NCI-H2171 (cell line): ENCODE measurements around the gene SLC29A3.
"Not testable (repeated sequence)": the region's sequence is repeated elsewhere in the genome, so short reads cannot be mapped to it uniquely, and the experiment has no call there.

Experiments used
- DNase-seq: peaks from one replicate; lab custom pipeline; 2025; lab: John Stamatoyannopoulos, UW

SLC29A3 gene

DNA sequence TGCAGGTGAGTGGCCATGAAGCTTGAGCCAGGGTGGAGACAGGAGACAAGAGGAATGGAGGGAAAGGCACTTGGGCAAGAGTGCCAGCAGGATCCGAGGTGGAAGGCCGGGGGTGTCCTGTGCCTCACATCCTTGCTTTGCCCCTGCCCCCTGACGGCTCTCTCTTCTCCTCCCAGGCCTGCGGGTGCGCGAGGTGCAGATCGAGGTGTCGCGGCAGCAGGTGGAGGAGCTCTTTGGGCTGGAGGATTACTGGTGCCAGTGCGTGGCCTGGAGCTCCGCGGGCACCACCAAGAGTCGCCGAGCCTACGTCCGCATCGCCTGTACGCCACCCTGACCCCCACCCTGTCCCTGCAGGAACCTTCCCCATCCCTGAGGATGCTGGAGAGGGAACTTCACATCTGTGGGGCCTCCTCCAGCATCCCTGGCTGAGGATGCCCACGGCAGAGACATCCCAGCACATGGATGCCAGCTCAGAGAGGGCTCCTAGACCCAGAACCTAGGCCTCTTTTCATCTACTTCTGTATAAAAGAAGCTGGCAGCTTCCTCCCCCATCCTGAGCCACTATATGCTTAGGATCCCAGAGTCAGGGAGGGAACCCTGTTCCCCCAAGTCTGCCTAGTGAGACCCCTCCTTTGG, 34.4 kb upstream of the SLC29A3 start:
- no peak for DNase-seq

DNA sequence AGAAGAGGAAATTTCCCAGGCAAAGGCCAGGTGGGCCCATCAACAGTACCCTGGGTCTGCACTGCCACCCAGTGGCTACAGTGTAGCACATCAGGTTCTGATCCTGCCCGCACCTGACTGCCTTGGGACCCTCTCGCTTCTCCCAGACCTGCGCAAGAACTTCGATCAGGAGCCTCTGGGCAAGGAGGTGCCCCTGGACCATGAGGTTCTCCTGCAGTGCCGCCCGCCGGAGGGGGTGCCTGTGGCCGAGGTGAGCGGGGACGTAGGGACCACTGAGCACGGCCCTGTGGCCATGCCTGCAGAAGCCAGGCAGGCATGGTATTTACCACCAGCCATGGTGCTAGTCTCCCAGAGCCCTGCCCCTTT, 33.9 kb upstream of the SLC29A3 start:
- peak; percentile 24 for DNase-seq

DNA sequence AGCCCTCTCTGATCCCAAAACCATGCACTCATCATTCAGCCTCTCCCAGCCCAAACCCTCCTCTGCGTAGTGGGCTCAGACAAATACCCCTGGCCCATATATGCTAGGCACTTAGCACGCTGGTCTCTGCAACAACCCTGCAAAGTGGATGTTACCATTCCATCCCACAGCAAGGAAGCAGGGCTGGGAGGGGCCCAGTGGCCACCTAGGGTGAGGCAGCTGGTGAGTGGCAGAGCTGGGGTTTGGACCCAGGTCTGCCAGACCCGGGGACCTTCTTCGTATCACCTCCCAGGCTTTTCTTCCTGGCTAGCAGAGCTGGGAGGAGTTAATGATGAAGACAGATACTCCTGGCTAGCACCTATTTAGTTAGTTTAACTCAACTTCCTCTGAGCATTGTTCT, 33.1 kb upstream of the SLC29A3 start:
- no peak for DNase-seq

GRCh38 chr10:71286521-71287294, 32.4 kb upstream of the SLC29A3 start:
- DNase-seq, result no peak

DNA sequence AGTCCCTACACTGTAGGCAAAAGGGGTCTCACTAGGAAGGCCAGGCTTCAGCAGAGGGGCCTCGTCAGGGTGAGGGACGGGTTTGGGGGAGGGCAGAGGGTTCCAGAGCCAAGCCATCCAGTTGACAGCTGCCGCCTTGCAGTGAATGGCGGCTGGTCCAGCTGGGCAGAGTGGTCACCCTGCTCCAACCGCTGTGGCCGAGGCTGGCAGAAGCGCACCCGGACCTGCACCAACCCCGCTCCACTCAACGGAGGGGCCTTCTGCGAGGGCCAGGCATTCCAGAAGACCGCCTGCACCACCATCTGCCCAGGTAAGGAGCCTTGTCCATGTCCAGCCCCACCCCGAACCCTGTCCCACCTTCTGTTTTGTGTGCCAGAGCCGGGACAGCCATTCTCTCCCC, 31.6 kb upstream of the SLC29A3 start:
- no peak for DNase-seq

DNA sequence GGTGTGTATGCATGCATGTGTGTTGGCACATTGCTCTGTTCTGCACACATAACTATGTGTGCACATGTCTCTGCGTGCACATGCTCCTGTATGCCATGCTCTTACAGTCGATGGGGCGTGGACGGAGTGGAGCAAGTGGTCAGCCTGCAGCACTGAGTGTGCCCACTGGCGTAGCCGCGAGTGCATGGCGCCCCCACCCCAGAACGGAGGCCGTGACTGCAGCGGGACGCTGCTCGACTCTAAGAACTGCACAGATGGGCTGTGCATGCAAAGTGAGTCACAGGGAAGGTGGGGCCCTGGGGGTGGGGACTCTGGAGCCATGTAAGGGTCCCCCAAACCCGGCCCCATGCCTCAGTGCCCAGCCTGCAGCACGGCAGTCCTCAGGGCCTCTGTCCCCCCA, 30.6 kb upstream of the SLC29A3 start:
- no peak for DNase-seq

DNA sequence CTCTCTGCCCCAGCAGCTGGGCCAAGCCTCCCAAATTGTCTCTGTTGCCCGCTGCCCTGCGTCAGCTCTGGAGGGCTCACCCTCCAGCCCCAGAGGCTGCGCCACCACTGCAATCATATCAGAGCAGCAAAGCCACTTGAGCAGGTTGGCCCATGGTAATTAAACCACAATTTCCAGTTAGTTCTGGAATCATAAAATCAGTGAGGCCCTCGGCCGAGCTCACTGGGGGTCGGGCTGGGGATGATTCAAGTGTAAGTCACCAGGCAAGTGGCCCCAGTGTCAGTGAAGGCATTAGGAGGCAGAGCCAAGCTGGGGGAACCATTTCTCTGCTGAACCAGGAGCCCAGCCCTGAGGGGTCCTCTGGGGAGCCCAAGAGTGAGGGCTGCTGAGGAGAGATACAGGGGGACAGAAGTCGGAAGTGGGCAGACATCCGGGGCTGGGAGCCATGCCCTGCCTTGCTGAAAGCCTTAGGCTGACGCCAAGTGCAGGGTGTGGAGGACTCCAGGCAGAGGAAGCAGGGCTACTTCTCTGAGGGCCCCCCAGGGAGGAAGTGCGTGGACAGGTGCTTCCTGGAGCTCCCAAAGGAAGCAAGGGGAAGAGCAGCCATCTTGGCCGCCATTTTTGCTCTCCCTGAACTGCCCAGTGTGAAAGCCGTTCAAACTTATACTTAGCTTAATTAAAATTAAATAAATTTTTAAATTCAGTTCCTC, 29.5 kb upstream of the SLC29A3 start:
- no peak for DNase-seq

GRCh38 chr10:71290331-71290730, 28.7 kb upstream of the SLC29A3 start:
- DNase-seq, result no peak

DNA sequence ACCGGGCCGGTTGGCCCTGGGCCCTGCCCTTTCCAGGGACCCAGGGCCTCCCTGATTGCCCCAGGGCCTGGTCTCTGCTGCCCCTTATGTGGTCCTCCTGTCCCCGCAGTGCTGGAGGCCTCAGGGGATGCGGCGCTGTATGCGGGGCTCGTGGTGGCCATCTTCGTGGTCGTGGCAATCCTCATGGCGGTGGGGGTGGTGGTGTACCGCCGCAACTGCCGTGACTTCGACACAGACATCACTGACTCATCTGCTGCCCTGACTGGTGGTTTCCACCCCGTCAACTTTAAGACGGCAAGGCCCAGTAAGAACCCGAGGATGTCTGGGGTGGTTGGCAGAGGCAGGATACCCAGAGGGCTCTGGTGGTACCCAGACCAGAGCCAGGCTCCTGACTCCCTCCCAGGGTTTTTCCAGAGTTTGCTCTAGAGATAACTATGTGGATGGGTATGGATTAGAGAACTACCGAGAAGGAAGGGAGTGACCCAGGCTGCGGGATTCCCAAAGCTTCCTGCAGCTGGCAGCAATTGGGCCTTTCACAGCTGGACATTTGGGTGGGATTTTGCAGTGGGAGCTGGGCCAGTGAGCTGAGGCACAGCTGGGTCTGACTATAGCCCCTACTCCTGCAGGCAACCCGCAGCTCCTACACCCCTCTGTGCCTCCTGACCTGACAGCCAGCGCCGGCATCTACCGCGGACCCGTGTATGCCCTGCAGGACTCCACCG, 28.1 kb upstream of the SLC29A3 start:
- no peak for DNase-seq

DNA sequence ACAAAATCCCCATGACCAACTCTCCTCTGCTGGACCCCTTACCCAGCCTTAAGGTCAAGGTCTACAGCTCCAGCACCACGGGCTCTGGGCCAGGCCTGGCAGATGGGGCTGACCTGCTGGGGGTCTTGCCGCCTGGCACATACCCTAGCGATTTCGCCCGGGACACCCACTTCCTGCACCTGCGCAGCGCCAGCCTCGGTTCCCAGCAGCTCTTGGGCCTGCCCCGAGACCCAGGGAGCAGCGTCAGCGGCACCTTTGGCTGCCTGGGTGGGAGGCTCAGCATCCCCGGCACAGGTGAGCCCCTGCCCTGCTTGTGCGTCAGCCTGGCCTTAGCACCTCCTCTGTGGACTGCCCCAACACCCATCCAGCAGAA, 27.5 kb upstream of the SLC29A3 start:
- no peak for DNase-seq

DNA sequence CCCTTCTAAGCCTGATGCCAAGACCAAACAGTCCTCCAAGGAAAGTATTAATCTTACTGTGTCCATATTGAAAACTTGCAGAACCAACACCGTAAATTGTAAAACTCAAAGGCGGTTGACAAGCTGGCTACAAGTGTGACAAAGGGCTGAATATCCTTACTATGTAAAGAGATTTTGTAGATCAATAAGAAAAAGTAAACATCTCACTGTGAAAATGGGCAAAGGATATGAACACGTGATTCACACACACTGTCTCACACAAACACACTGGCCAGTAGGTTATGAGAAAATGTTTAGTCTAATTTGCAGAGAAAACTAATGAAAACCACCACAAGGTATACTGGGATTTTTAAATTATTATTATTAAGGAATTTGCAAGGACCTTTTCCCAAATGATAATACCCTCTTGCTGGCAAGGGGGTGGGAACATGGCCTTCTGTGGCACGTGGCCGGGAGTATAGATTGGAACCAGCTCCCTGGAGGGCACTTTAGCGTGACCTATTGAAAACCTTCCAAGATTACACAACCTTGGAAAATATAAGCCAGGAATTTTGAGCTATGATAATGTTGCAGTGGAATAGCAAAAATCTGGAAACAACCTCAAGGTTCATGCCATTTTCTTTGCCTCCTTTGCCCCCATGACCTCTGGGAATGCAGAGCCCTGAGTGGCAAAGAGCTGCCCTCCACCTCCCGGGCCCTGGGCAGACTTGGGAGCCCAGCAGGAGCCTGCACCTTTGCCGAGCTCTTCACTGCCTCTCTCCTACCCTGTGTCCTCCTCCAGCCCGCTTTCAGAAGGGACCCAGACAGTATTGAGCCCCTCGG, 26.2 kb upstream of the SLC29A3 start:
- no peak for DNase-seq

- no peak for DNase-seq
Measured at GRCh38 chr10:71293446-71294084, 25.5 kb upstream of the SLC29A3 start.

- no peak for DNase-seq
Measured at GRCh38 chr10:71294091-71294561, 24.9 kb upstream of the SLC29A3 start.

GRCh38 chr10:71294856-71295255, 24.2 kb upstream of the SLC29A3 start:
- DNase-seq, result no peak

- DNase-seq, result no peak
Measured at GRCh38 chr10:71295641-71296040, 23.4 kb upstream of the SLC29A3 start.

GRCh38 chr10:71296086-71296485, 23.0 kb upstream of the SLC29A3 start:
- no peak for DNase-seq

DNA sequence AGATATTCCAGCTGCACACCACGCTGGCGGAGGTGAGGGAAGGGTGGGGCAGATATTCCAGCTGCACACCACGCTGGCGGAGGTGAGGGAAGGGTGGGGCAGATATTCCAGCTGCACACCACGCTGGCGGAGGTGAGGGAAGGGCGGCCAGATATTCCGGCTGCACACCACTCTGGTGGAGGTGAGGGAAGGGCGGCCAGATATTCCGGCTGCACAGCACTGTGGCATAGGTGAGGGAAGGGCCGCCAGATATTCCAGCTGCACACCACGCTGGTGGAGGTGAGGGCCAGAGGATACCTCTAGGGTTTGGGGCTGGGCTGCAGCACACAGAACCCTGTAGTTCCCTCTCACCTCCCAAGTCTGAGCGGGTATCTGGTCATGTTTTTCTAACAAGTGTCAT, 22.2 kb upstream of the SLC29A3 start:
- DNase-seq, result not testable (repeated sequence)

GRCh38 chr10:71297343-71297742, 21.7 kb upstream of the SLC29A3 start:
- DNase-seq, result no peak

GRCh38 chr10:71299071-71299785, 19.8 kb upstream of the SLC29A3 start:
- DNase-seq, result no peak

- DNase-seq, result no peak
Measured at GRCh38 chr10:71300555-71301370, 18.3 kb upstream of the SLC29A3 start.
